Psoas muscle (tissue), 8 donors: Measurements from ENCODE around the gene TOM1L2. TPM values are rescaled to one million over a fixed set of nuclear protein-coding genes. Genes with fewer than 3 reads are reported as not detected.

Experiments
- ATAC-seq, 4 donors: fragments of 200-7000 bp; cut with Tn5 transposase; one replicate each; pipeline ENCODE4 v1.9.1; 2020; ENCODE audit warnings: moderate library complexity in 3 of 4, mild to moderate bottlenecking in 2 of 4
- DNase-seq, 2 donors: peaks; one replicate each; pipeline ENCODE4 v3.0.0-alpha.2; 2020
- H3K27ac ChIP-seq: fragments of 200-600 bp; one replicate; pipeline ENCODE4 v1.8.0; 2022
- H3K27me3 ChIP-seq, 3 donors: fragments of 200-600 bp in 1 of 3; one replicate each; pipeline versions ENCODE4 v1.6.1 to v1.8.0; 2013 to 2022; ENCODE audit warnings: low read length in 2 of 3, mild to moderate bottlenecking in 2 of 3, moderate library complexity in 1 of 3; ENCODE audit not compliant: insufficient read depth in 3 of 3
- H3K36me3 ChIP-seq, 2 donors: fragments of 200-600 bp in 1 of 2; one replicate each; pipeline versions ENCODE4 v1.6.1 to v1.8.0; 2013 to 2022; ENCODE audit warnings: low read depth in 1 of 2, mild to moderate bottlenecking in 1 of 2, moderate library complexity in 1 of 2; ENCODE audit not compliant: insufficient read depth in 1 of 2
- H3K4me1 ChIP-seq: fragments of 200-600 bp; one replicate; pipeline ENCODE4 v1.8.0; 2022
- H3K4me3 ChIP-seq: fragments of 200-600 bp; one replicate; pipeline ENCODE4 v1.8.0; 2022; ENCODE audit warnings: mild to moderate bottlenecking
- H3K9me3 ChIP-seq: fragments of 200-600 bp; one replicate; pipeline ENCODE4 v1.8.0; 2022
- WGBS, 3 donors: extraction: QIAGEN DNeasy Blood & Tissue Kit; methylation state at CpG; one replicate each; pipeline versions ENCODE4 v1.1.6 to v1.1.7; 2013; 5-methylcytosine and 5-hydroxymethylcytosine counted together
- intact Hi-C, 2 donors: fragments of 100-400 bp; cut with DNase I; formaldehyde crosslinking; loops; one replicate each; pipeline versions ENCODE4 v1.11.0 to v1.14.2; 2022
- polyA plus RNA-seq, 3 donors: library from polyadenylated mRNA; stranded (reverse); fragments of 200-250 nt; gene quantifications; one replicate each; pipeline ENCODE4 v1.2.3, GENCODE V29; 2013
- total RNA-seq, 4 donors: library from RNA; stranded (reverse); fragmentation: NEBNext Ultra II Directional in 2 of 4; extraction: Animal tissue kit (Norgen Biotek cat#: 25700) in 2 of 4; gene quantifications; one replicate each; pipeline versions ENCODE4 v1.2.1 to v1.2.4, GENCODE V29; 2021 to 2023
- TF ChIP-seq, protein P1 (sequence below): fragments of 200-600 bp; IDR thresholded peaks from one replicate; pipeline ENCODE4 v1.8.0; 2022; ENCODE audit warnings: antibody characterized with exemption
- donor health status: healthy with polysubstance abuse.
- donor health status: DM: no; HTN: no; CAD: no; lungs with moderate emphysema.
- donor health status: Bipolar disorder and iron deficiency.
- donor health status: healthy.
- donor health status: DM: yes; HTN: yes; CAD: no.
- donor health status: DM: no; HTN: no; CAD: no.
- donor health status: DM: no; HTN: no; CAD: no.
- donor health status: DM: yes; HTN: yes; CAD: no.

The TOM1L2 gene
- total and polyA plus RNA-seq, 7 donors: 13.3 to 89.8 (median 72.0) TPM

DNA sequence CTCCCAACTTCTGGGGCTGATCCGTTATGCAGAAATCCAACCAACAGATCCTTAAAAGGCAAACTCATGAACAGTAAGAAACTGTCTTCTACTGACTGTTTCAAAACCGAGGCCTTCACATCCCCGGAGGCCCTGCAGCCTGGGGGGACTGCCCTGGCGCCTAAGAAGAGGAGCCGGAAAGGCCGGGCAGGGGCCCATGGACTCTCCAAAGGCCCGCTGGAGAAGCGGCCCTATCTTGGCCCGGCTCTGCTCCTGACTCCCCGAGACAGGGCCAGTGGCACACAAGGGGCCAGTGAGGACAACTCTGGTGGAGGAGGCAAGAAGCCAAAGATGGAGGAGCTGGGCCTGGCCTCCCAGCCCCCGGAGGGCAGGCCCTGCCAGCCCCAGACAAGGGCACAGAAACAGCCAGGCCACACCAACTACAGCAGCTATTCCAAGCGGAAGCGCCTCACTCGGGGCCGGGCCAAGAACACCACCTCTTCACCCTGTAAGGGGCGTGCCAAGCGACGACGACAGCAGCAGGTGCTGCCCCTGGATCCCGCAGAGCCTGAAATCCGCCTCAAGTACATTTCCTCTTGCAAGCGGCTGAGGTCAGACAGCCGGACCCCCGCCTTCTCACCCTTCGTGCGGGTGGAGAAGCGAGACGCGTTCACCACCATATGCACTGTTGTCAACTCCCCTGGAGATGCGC is 174.9 kb downstream of the TOM1L2 start:
- TF ChIP-seq, protein P1, sequence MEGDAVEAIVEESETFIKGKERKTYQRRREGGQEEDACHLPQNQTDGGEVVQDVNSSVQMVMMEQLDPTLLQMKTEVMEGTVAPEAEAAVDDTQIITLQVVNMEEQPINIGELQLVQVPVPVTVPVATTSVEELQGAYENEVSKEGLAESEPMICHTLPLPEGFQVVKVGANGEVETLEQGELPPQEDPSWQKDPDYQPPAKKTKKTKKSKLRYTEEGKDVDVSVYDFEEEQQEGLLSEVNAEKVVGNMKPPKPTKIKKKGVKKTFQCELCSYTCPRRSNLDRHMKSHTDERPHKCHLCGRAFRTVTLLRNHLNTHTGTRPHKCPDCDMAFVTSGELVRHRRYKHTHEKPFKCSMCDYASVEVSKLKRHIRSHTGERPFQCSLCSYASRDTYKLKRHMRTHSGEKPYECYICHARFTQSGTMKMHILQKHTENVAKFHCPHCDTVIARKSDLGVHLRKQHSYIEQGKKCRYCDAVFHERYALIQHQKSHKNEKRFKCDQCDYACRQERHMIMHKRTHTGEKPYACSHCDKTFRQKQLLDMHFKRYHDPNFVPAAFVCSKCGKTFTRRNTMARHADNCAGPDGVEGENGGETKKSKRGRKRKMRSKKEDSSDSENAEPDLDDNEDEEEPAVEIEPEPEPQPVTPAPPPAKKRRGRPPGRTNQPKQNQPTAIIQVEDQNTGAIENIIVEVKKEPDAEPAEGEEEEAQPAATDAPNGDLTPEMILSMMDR: no peak
- peak in 3 of 4 donors; percentile 42 to 58 (median 57) for ATAC-seq
- 68 to 89% (median 74%) methylated on average over 28 to 30 of the region's 30 CpGs for WGBS, 3 donors
- intact Hi-C loops: no loop called here
- no peaks in the 10 kb centered on the region for H3K9me3 ChIP-seq
- H3K27me3 ChIP-seq: no peaks in the 10 kb centered on the region
- peaks cover 0 to 17% of the 10 kb centered on the region in 2 donors for H3K36me3 ChIP-seq
- no peak for DNase-seq
- H3K4me3 ChIP-seq: no peak overlapping the region
- no peak overlapping the region for H3K27ac ChIP-seq
- peaks cover 11% of the 10 kb centered on the region for H3K4me1 ChIP-seq

DNA sequence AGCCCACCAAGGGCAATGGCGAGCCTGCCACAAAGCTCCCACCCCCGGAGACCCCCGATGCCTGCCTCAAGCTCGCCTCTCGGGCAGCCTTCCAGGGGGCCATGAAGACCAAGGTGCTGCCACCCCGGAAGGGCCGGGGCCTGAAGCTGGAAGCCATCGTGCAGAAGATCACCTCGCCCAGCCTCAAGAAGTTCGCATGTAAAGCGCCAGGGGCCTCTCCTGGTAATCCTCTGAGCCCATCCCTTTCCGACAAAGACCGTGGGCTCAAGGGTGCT is 175.5 kb downstream of the TOM1L2 start:
- ATAC-seq (no peak), DNase-seq (no peak)
- Histone ChIP-seq H3K4me3 (no peak overlapping the region), H3K9me3 (no peaks in the 10 kb centered on the region), H3K27me3 (no peaks in the 10 kb centered on the region), H3K27ac (no peak overlapping the region), H3K4me1 (peaks cover 15% of the 10 kb centered on the region), H3K36me3 (peaks cover 0 to 17% of the 10 kb centered on the region in 2 donors)
- intact Hi-C loops: no loop called here
- TF ChIP-seq, protein P1: no peak
- WGBS, 3 donors: 94 to 96% (median 95%) methylated on average over 12 to 13 of the region's 13 CpGs

DNA sequence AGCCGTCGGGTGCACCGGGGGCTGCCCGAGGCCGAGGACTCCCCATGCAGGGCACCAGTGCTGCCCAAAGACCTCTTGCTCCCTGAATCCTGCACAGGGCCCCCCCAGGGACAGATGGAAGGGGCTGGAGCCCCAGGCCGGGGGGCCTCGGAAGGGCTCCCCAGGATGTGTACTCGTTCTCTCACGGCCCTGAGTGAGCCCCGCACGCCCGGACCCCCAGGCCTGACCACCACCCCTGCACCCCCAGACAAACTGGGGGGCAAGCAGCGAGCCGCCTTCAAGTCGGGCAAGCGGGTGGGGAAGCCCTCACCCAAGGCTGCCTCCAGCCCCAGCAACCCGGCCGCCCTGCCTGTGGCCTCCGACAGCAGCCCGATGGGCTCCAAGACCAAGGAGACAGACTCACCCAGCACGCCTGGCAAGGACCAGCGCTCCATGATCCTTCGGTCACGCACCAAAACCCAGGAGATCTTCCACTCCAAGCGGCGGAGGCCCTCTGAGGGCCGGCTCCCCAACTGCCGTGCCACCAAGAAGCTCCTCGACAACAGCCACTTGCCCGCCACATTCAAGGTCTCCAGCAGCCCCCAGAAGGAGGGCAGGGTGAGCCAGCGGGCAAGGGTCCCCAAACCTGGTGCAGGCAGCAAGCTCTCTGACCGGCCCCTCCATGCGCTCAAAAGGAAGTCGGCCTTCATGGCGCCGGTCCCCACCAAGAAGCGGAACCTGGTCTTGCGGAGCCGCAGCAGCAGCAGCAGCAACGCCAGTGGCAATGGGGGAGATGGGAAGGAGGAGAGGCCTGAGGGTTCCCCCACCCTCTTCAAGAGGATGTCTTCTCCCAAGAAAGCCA is 176.0 kb downstream of the TOM1L2 start:
- peaks cover 0 to 14% of the 10 kb centered on the region in 2 donors for H3K36me3 ChIP-seq
- H3K4me1 ChIP-seq: peaks cover 19% of the 10 kb centered on the region
- H3K9me3 ChIP-seq: no peaks in the 10 kb centered on the region
- H3K27me3 ChIP-seq: no peaks in the 10 kb centered on the region
- TF ChIP-seq, protein P1: no peak
- H3K4me3 ChIP-seq: no peak overlapping the region
- 96 to 97% (median 97%) methylated on average over 37 to 40 of the region's 40 CpGs for WGBS, 3 donors
- intact Hi-C loops: no loop called here
- ATAC-seq (no peak), DNase-seq (peak in 1 of 2 donors; percentile 13)
- no peak overlapping the region for H3K27ac ChIP-seq

DNA sequence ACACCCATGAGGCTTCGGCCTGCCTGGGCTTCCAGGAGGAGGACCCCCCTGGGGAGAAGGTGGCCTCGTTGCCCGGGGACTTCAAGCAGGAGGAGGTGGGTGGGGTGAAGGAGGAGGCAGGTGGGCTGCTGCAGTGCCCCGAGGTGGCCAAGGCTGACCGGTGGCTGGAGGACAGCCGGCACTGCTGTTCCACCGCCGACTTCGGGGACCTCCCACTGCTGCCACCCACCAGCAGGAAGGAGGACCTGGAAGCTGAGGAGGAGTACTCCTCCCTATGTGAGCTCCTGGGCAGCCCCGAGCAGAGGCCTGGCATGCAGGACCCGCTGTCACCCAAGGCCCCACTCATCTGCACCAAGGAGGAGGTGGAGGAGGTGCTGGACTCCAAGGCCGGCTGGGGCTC is 176.9 kb downstream of the TOM1L2 start:
- WGBS, 3 donors: 85 to 88% (median 87%) methylated on average over 10 to 12 of the region's 12 CpGs
- no peaks in the 10 kb centered on the region for H3K27me3 ChIP-seq
- no peak overlapping the region for H3K27ac ChIP-seq
- DNase-seq (no peak), ATAC-seq (no peak)
- H3K4me3 ChIP-seq: no peak overlapping the region
- no peaks in the 10 kb centered on the region for H3K9me3 ChIP-seq
- TF ChIP-seq, protein P1: no peak
- peaks cover 0 to 14% of the 10 kb centered on the region in 2 donors for H3K36me3 ChIP-seq
- H3K4me1 ChIP-seq: peaks cover 24% of the 10 kb centered on the region
- intact Hi-C loops: no loop called here
